Mucosa of stomach (tissue), 1 donor: ENCODE results near the gene TRMT11.
"Not testable (repeated sequence)": the region's sequence is repeated elsewhere in the genome, so short reads cannot be mapped to it uniquely, and the experiment has no call there.

ENCODE experiments used
- H3K27me3 ChIP-seq: one replicate; pipeline ENCODE4 v1.7.0; 2013; ENCODE audit warnings: mild to moderate bottlenecking, low read length; ENCODE audit not compliant: control insufficient read depth, insufficient read depth
- H3K36me3 ChIP-seq: one replicate; pipeline ENCODE4 v1.7.0; 2013; ENCODE audit warnings: low read length; ENCODE audit not compliant: control insufficient read depth, insufficient read depth
- H3K4me1 ChIP-seq: one replicate; pipeline ENCODE4 v1.7.0; 2013; ENCODE audit warnings: mild to moderate bottlenecking, low read length; ENCODE audit not compliant: control insufficient read depth, insufficient read depth
- H3K4me3 ChIP-seq: one replicate; pipeline ENCODE4 v1.7.0; 2013; ENCODE audit warnings: low read length
- H3K9ac ChIP-seq: one replicate; pipeline ENCODE4 v1.7.0; 2013; ENCODE audit warnings: mild to moderate bottlenecking, low read length, moderate library complexity
- H3K9me3 ChIP-seq: one replicate; pipeline ENCODE4 v1.7.0; 2013; ENCODE audit warnings: mild to moderate bottlenecking, low read length, moderate library complexity; ENCODE audit not compliant: control insufficient read depth
- donor health status: Pancreatic carcinoma.

Gene TRMT11

GRCh38 chr6:126015863-126016262, 29.5 kb downstream of the TRMT11 start:
- Histone ChIP-seq H3K36me3 (no peaks in the 10 kb centered on the region), H3K27me3 (no peaks in the 10 kb centered on the region), H3K9me3 (no peaks in the 10 kb centered on the region), H3K4me3 (no peak overlapping the region), H3K4me1 (peaks cover 5% of the 10 kb centered on the region), H3K9ac (no peak overlapping the region)

- H3K36me3 ChIP-seq = peaks cover 5% of the 10 kb centered on the region
- peaks cover 5% of the 10 kb centered on the region for H3K4me1 ChIP-seq
- H3K27me3 ChIP-seq = no peaks in the 10 kb centered on the region
- H3K9me3 ChIP-seq = no peaks in the 10 kb centered on the region
- no peak overlapping the region for H3K4me3 ChIP-seq
- H3K9ac ChIP-seq = no peak overlapping the region
Measured at GRCh38 chr6:126016591-126016990, 30.3 kb downstream of the TRMT11 start.

GRCh38 chr6:126017668-126018067, 31.3 kb downstream of the TRMT11 start:
- no peaks in the 10 kb centered on the region for H3K27me3 ChIP-seq
- H3K9me3 ChIP-seq = no peaks in the 10 kb centered on the region
- no peak overlapping the region for H3K4me3 ChIP-seq
- H3K9ac ChIP-seq = no peak overlapping the region
- H3K36me3 ChIP-seq = peaks cover 5% of the 10 kb centered on the region
- peaks cover 5% of the 10 kb centered on the region for H3K4me1 ChIP-seq

- H3K27me3 ChIP-seq = no peaks in the 10 kb centered on the region
Measured at GRCh38 chr6:126020305-126021050, 34.1 kb downstream of the TRMT11 start.

GRCh38 chr6:126023474-126023873, 37.1 kb downstream of the TRMT11 start:
- not testable (repeated sequence) for H3K27me3 ChIP-seq, H3K4me1 ChIP-seq, H3K36me3 ChIP-seq, H3K9ac ChIP-seq, H3K4me3 ChIP-seq, H3K9me3 ChIP-seq

More at GRCh38 chr6:126020305-126021050, 34.1 kb downstream of the TRMT11 start:
- Histone ChIP-seq H3K9ac (no peak overlapping the region), H3K4me1 (peaks cover 5% of the 10 kb centered on the region), H3K36me3 (peaks cover 5% of the 10 kb centered on the region), H3K9me3 (no peaks in the 10 kb centered on the region), H3K4me3 (no peak overlapping the region)

- Histone ChIP-seq H3K27me3 (no peaks in the 10 kb centered on the region), H3K36me3 (peaks cover 5% of the 10 kb centered on the region), H3K9me3 (no peaks in the 10 kb centered on the region), H3K4me3 (no peak overlapping the region), H3K9ac (no peak overlapping the region), H3K4me1 (no peaks in the 10 kb centered on the region)
Measured at GRCh38 chr6:126026001-126026400, 39.7 kb downstream of the TRMT11 start.

- Histone ChIP-seq H3K4me1 (no peaks in the 10 kb centered on the region), H3K9ac (no peak overlapping the region), H3K36me3 (no peaks in the 10 kb centered on the region), H3K9me3 (no peaks in the 10 kb centered on the region), H3K27me3 (no peaks in the 10 kb centered on the region), H3K4me3 (no peak overlapping the region)
Measured at GRCh38 chr6:126027601-126028000, 41.3 kb downstream of the TRMT11 start.

- Histone ChIP-seq H3K36me3 (no peaks in the 10 kb centered on the region), H3K9ac (no peak overlapping the region), H3K27me3 (no peaks in the 10 kb centered on the region), H3K9me3 (no peaks in the 10 kb centered on the region), H3K4me1 (no peaks in the 10 kb centered on the region), H3K4me3 (no peak overlapping the region)
Measured at GRCh38 chr6:126030045-126030444, 43.7 kb downstream of the TRMT11 start.

GRCh38 chr6:126033696-126034095, 47.4 kb downstream of the TRMT11 start:
- no peaks in the 10 kb centered on the region for H3K36me3 ChIP-seq
- no peaks in the 10 kb centered on the region for H3K4me1 ChIP-seq
- H3K27me3 ChIP-seq = no peaks in the 10 kb centered on the region
- no peaks in the 10 kb centered on the region for H3K9me3 ChIP-seq
- no peak overlapping the region for H3K9ac ChIP-seq
- H3K4me3 ChIP-seq = no peak overlapping the region

- Histone ChIP-seq H3K4me3 (no peak overlapping the region), H3K36me3 (no peaks in the 10 kb centered on the region), H3K4me1 (peaks cover 3% of the 10 kb centered on the region), H3K27me3 (no peaks in the 10 kb centered on the region), H3K9ac (no peak overlapping the region), H3K9me3 (no peaks in the 10 kb centered on the region)
Measured at GRCh38 chr6:126034656-126035055, 48.3 kb downstream of the TRMT11 start.

- no peak overlapping the region for H3K9ac ChIP-seq
- no peaks in the 10 kb centered on the region for H3K27me3 ChIP-seq
- no peaks in the 10 kb centered on the region for H3K9me3 ChIP-seq
- peaks cover 13% of the 10 kb centered on the region for H3K4me1 ChIP-seq
- H3K4me3 ChIP-seq = no peak overlapping the region
- H3K36me3 ChIP-seq = no peaks in the 10 kb centered on the region
Measured at GRCh38 chr6:126035764-126036163, 49.4 kb downstream of the TRMT11 start.

GRCh38 chr6:126038234-126038633, 51.9 kb downstream of the TRMT11 start:
- Histone ChIP-seq H3K9ac (no peak overlapping the region), H3K4me1 (peaks cover 27% of the 10 kb centered on the region), H3K27me3 (no peaks in the 10 kb centered on the region), H3K36me3 (no peaks in the 10 kb centered on the region), H3K4me3 (no peak overlapping the region), H3K9me3 (no peaks in the 10 kb centered on the region)

- H3K4me3 ChIP-seq = no peak overlapping the region
- H3K27me3 ChIP-seq = no peaks in the 10 kb centered on the region
- no peaks in the 10 kb centered on the region for H3K36me3 ChIP-seq
- no peaks in the 10 kb centered on the region for H3K9me3 ChIP-seq
- no peak overlapping the region for H3K9ac ChIP-seq
- H3K4me1 ChIP-seq = peaks cover 27% of the 10 kb centered on the region
Measured at GRCh38 chr6:126039284-126039683, 52.9 kb downstream of the TRMT11 start.
